Retina (tissue), 1 donor: ENCODE measurements around the gene HIC2.
"Not testable (repeated sequence)": the region's sequence is repeated elsewhere in the genome, so short reads cannot be mapped to it uniquely, and the experiment has no call there.

Experiments
- DNase-seq: peaks from one replicate; pipeline ENCODE4 v3.0.0-alpha.2; 2016

The HIC2 gene

GRCh38 chr22:21435998-21436810 is 19.0 kb downstream of the HIC2 start:
- not testable (repeated sequence) for DNase-seq

GRCh38 chr22:21438013-21438412 is 20.8 kb downstream of the HIC2 start:
- DNase-seq = not testable (repeated sequence)

DNA sequence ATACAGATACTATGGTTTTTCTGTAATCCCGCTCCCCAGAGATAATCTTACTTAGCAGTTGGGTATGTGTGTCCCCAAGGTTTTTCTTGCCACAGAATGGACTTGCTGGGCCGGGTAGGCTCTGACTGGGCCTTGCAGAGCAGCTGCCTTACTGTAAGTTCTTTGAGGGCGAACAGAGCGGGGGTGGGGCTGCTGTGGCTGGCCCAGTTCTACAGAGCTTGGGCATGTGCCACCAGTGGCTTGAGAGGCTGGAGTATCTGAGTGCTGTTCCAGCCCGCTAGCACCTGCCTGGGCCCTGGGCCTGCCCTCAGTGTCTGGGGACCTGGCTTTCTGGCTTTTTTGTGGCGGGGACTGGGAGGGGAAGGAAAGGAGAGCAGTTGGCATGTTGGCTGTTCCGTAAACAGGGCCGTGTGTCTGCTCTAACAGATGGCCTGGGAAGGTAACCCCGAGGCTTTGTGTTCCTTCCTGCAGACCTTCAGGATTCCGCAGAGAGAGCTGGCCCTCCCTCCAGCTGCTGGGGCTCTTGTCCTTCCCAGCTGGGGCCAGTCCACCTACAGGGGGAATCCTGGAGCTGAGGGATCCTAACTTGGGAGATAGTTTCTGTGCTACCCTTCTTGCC is 23.0 kb downstream of the HIC2 start:
- DNase-seq = not testable (repeated sequence)

GRCh38 chr22:21440676-21441075 is 23.5 kb downstream of the HIC2 start:
- not testable (repeated sequence) for DNase-seq

DNA sequence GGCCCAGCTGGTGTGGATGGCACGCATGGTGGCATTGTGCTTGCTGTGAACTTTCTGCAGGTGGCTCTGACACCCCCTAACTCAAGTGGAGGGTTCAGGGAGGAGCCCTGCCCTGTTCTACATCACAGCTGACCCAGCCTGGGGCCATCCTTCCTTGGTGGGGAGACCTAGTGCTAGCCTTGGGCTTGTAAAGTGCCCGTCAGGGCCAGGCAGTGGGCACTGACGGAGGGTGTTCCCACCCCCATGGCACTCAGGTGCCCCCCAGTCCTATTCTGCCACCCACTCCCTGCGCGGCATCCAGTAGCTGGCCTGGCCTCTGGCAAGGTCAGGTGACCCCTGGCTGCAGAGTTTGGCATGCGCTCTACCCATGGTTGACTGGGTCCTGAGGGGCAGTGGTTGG is 24.0 kb downstream of the HIC2 start:
- not testable (repeated sequence) for DNase-seq

- not testable (repeated sequence) for DNase-seq
Measured at GRCh38 chr22:21442123-21442522, 25.0 kb downstream of the HIC2 start.

DNA sequence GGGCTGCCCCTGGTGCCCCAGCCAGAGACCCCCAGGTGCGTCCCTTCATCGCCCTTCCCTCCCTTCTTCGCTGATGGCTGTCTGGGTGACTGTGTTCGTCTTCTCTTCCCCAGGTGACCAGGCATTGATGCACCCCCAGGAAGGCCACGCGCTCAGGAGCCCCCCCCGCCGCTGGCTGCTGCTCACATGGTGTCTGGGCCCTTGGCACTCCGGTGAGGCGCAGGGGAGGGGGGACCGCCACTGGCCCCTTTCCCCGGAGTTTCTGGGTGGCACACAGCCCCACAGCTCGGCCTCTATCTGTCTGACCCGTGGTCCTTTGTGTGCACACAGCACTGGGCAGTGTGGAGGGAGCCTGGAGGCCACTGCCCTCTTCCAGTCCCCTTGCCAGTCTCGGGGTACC is 25.5 kb downstream of the HIC2 start:
- not testable (repeated sequence) for DNase-seq

DNA sequence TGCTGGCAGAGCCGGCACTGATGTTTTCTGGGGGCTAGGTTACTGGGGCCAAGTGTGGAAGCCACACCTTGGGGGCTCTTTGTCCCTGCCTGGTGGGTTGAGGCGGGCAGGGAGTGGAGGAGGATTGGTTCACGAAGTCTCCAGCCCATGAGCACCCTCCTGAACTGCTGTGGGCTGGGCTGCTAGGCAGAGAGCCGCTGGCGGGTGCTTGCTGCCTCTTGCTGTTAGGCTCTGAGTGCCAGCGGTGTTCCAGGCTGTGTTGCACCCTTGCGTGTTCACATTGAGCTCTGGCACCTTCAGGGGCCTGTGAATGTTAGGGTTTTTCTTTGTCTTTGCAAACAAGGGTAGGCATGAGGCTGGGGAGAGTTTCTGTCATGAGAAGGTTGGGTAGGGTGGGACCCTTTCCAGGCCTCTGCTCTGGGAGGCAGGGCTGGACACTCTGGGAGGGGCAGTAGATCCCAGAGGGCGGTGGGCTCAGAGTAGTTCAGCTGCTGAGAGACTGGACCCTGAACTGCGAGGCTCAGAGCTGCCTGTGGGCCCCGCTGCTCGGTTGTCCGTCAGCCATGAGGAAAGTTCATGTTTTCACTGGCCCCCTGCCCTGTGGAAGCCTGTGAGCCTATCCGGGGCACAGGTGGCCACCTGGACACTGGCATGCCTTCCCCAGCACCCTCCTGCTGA is 26.0 kb downstream of the HIC2 start:
- peak; percentile 17 for DNase-seq

GRCh38 chr22:21443735-21444421 is 26.7 kb downstream of the HIC2 start:
- DNase-seq = no peak

GRCh38 chr22:21444701-21445436 is 27.7 kb downstream of the HIC2 start:
- DNase-seq = no peak

GRCh38 chr22:21445437-21446127 is 28.4 kb downstream of the HIC2 start:
- no peak for DNase-seq

GRCh38 chr22:21446128-21446826 is 29.1 kb downstream of the HIC2 start:
- DNase-seq = peak; percentile 28

- no peak for DNase-seq
Measured at GRCh38 chr22:21446827-21447690, 29.9 kb downstream of the HIC2 start.

GRCh38 chr22:21447694-21448402 is 30.7 kb downstream of the HIC2 start:
- DNase-seq = no peak

GRCh38 chr22:21448627-21449416 is 31.7 kb downstream of the HIC2 start:
- DNase-seq = no peak

GRCh38 chr22:21449531-21450319 is 32.6 kb downstream of the HIC2 start:
- DNase-seq = no peak

DNA sequence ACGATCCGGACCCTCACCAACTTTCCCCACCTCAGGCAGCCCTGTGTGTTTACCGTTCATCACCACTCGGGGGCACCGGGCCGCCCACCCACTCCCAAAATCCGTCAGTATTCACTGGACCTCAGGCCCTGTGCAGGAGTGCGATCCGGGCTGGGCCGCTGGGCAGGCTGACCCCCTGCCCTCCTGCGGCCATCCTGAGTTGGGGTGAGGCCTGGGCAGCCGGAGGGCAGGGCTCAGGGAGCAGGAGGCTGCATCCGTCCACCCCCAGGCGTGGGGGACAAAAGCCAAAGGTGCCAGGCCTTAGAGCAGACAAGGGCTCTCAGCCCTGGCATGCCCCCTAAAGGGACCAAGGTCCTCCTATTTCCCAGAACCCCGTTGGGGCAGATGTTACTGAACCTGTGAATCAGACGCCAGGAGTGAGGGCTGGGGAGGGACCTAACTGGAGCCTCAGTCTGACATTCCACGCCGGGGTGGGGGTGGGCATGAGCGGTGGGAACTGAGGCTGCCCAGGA is 33.2 kb downstream of the HIC2 start:
- DNase-seq = peak; percentile 26
